Coronary artery (tissue), 2 donors: ENCODE results near the gene GRID1.
A peak's percentile ranks its signal among the peaks of the same experiment; 100 is the strongest.

Source experiments
- DNase-seq: peaks from one replicate; pipeline ENCODE4 v3.0.0-alpha.2; 2017; ENCODE audit warnings: low spot score
- H3K27ac ChIP-seq, 2 donors: fragments of 200-600 bp; sonication (generic); one replicate each; pipeline ENCODE4 v1.5.1; 2016 to 2019
- H3K4me3 ChIP-seq: fragments of 200-600 bp; sonication (generic); 2 replicates; pipeline ENCODE4 v1.5.1; 2016; ENCODE audit warnings: mild to moderate bottlenecking, moderate library complexity
- CTCF ChIP-seq: fragments of 200-600 bp; sonication (generic); IDR thresholded peaks from one replicate; pipeline ENCODE4 v1.5.1; 2019; ENCODE audit warnings: antibody characterized with exemption

The GRID1 gene

GRCh38 chr10:86283466-86284287 lies 82.9 kb downstream of the GRID1 start:
- no peak for DNase-seq
- TF ChIP-seq CTCF: no peak
- Histone ChIP-seq H3K4me3 (no peak overlapping the region), H3K27ac (no peak overlapping the region)

- H3K4me3 ChIP-seq: no peak overlapping the region
- H3K27ac ChIP-seq: no peak overlapping the region
- DNase-seq: peak; percentile 49
- no peak for TF ChIP-seq CTCF
Observed at GRCh38 chr10:86282664-86283465, 83.7 kb downstream of the GRID1 start.

GRCh38 chr10:86281396-86281795 lies 85.2 kb downstream of the GRID1 start:
- no peak for DNase-seq
- no peak overlapping the region for H3K27ac ChIP-seq
- no peak overlapping the region for H3K4me3 ChIP-seq
- TF ChIP-seq CTCF: no peak

- Histone ChIP-seq H3K27ac (no peak overlapping the region), H3K4me3 (no peak overlapping the region)
- TF ChIP-seq CTCF: no peak
- DNase-seq: peak; percentile 29
Observed at GRCh38 chr10:86269332-86269731, 97.3 kb downstream of the GRID1 start.

GRCh38 chr10:86267286-86268195 lies 99.1 kb downstream of the GRID1 start:
- DNase-seq: peak; percentile 35
- Histone ChIP-seq H3K4me3 (no peak overlapping the region), H3K27ac (no peak overlapping the region)
- no peak for TF ChIP-seq CTCF

- Histone ChIP-seq H3K4me3 (no peak overlapping the region), H3K27ac (no peak overlapping the region)
- no peak for TF ChIP-seq CTCF
- DNase-seq: no peak
Observed at GRCh38 chr10:86266446-86267242, 100.0 kb downstream of the GRID1 start.
